ENCODE data around the gene KCNMA1.

The KCNMA1 gene

DNA sequence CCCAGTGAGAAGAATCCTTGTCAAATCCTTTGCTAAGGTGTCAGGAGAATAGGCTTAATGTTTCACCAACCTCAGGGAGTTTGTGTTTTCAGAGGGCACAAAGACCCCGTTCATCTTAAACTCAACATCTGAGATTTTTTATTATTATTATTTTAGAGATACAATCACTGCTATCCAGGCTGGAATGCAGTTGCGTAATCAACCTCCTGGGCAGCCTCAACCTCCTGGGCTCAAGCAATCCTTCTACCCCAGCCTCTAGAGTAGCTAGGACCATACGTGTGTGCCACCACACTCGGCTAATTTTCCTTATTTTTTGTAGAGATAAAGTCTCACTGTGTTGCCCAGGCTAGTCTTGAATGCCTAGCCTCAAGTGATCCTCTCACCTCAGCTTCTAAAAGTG is 599.2 kb downstream of the KCNMA1 start:
- TF ChIP-seq, protein P1, sequence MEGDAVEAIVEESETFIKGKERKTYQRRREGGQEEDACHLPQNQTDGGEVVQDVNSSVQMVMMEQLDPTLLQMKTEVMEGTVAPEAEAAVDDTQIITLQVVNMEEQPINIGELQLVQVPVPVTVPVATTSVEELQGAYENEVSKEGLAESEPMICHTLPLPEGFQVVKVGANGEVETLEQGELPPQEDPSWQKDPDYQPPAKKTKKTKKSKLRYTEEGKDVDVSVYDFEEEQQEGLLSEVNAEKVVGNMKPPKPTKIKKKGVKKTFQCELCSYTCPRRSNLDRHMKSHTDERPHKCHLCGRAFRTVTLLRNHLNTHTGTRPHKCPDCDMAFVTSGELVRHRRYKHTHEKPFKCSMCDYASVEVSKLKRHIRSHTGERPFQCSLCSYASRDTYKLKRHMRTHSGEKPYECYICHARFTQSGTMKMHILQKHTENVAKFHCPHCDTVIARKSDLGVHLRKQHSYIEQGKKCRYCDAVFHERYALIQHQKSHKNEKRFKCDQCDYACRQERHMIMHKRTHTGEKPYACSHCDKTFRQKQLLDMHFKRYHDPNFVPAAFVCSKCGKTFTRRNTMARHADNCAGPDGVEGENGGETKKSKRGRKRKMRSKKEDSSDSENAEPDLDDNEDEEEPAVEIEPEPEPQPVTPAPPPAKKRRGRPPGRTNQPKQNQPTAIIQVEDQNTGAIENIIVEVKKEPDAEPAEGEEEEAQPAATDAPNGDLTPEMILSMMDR (IDR thresholded peaks at IDR 0.05; ENCODE audit: low read depth, low read length) = no peak

DNA sequence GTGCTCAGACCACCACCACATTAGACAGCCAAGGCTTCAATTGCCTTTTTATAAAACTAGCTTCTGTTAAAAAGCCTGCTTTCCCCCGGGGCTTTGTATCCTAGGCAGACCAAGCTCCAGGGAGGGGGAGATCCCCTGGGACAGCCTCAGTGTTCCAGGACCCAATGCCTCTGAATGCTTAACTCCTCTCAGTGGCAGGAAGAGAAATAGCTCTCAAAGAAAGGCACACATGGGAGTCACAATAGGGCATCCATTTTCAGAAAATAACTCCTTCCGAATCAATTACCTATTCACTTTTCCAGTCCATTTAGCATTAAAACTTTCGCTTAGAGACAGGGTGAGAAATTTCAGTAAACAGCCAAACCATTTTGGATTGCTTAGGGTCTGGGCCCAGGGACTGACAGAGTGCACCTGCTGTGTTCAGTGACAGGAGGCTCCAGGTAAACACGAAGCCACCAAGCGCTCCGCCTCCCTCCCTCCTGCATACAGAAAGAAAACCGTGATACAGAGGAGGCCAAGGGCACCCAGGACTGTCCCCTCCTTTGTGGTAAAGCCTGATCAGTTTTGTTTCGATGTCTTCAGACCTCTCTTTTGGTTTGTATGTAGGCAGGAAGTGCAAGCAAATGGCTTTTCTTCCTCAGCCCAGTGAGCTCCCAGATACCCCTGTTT is 599.7 kb downstream of the KCNMA1 start:
- H3K4me3 ChIP-seq (ENCODE audit: low read depth, low read length) = no peak overlapping the region
- TF ChIP-seq, protein P1 (IDR thresholded peaks at IDR 0.05; ENCODE audit: low read depth, low read length) = no peak

More for the DNA sequence above, 599.2 kb downstream of the KCNMA1 start:
- H3K4me3 ChIP-seq (ENCODE audit: low read depth, low read length) = no peak overlapping the region

DNA sequence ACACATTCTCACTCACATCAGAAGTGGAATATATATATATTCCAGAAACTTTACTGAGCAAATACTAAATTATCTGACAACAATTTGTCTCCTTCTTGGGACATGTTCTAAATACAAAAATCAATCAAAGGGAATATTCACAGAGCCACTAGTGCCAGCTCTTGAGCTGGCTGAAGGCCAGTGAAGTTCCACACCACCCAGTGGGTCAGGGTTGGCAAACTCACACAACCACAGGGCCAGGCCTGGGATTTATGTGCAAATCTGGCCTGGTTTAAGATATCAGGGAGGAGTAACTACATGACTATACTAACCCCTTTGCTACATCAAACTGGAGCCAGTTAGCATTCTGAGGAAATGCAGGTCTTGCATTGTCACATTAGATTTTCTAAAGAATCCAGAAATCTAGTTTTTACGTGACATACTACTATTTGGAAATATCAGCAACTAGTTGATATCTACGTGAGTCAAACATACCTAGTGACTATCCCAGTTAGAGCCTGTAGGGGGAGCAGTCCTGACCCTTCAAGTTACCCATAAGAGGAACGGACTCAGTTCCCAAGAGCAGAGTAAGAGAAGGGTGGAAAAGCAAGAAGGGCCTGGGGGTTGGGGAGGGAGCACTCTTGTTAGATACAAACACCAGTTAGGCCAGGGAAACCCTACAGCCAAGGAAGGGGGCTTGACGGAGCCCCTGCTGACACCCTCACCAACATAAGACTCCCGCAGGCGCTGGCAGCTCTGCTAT is 600.4 kb downstream of the KCNMA1 start:
- H3K4me3 ChIP-seq (ENCODE audit: low read depth, low read length) = no peak overlapping the region
- TF ChIP-seq, protein P1 (IDR thresholded peaks at IDR 0.05; ENCODE audit: low read depth, low read length) = peak; percentile 52

DNA sequence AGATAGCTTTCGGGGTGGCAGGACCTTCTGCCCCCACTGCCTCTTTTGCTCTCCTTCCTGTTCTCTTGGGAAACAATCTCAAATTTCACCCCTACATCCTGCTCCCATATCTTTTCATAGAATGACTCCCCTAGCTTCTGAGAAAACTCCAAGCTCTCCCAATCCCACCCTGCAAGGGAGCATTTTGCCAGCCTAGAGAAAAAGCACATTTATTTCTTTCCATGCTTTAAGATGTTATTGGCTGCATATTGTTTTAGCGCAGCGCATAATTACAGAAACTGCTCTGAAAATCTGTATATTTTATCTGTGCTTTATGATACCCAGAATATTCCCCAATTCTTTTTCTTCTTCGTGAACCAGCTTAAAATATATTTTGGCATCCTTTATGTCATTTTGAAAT is 601.3 kb downstream of the KCNMA1 start:
- H3K4me3 ChIP-seq (ENCODE audit: low read depth, low read length) = no peak overlapping the region
- TF ChIP-seq, protein P1 (IDR thresholded peaks at IDR 0.05; ENCODE audit: low read depth, low read length) = no peak

DNA sequence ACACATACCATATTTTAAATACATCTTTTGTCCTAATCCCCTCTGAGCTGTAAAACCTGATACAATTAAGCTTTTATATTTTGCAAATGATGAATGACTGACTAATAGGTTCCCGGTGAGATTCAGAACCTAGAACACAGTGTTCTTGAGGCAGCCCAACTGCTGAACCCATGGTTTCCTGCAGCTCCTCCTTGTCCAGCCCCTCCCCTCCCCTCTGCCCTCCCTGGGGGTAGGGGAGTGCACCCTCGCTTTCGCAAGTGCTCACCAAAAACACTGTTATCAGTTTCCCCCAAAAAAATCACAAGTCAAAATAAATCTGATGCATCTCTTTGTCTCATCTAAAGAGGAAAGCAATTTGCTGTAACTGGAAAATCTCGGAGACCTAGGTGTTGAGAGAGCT is 602.8 kb downstream of the KCNMA1 start:
- TF ChIP-seq, protein P1 (IDR thresholded peaks at IDR 0.05; ENCODE audit: low read depth, low read length) = no peak

DNA sequence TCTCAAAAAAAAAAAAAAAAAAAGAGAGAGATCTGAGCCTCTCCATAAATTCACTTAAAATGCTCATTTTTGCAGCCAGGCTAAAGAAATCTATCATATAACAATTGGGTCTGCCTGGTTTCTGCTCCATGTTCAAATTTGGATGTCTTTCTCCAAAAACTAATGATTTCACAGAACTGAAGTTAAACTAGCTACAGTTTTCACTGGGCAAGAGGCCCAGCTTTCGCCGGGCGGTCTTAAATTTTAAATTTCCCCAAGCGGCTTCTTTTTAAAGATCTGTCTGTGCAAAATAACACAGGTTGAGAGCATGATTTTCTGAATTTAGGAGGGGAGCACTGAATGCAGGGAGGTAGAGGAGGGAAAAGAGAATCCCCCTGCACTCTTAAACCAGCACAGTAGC is 603.4 kb downstream of the KCNMA1 start:
- no peak overlapping the region for H3K4me3 ChIP-seq (ENCODE audit: low read depth, low read length)

More for the DNA sequence above, 602.8 kb downstream of the KCNMA1 start:
- H3K4me3 ChIP-seq (ENCODE audit: low read depth, low read length) = no peak overlapping the region

More for the DNA sequence above, 603.4 kb downstream of the KCNMA1 start:
- TF ChIP-seq, protein P1 (IDR thresholded peaks at IDR 0.05; ENCODE audit: low read depth, low read length) = no peak
